NCI-H82 treated with DMSO at 0.1 percent for 48 hours (cell line): Measurements from ENCODE around the gene ATP6V1F.

Source experiments
- DNase-seq: peaks from one replicate; lab custom pipeline; 2025; ENCODE audit not compliant: unreplicated experiment; lab: John Stamatoyannopoulos, UW

The ATP6V1F gene

GRCh38 chr7:128915271-128915819, 52.7 kb downstream of the ATP6V1F start:
- no peak for DNase-seq
